Measurements from ENCODE around the gene AOAH.

The AOAH gene

DNA sequence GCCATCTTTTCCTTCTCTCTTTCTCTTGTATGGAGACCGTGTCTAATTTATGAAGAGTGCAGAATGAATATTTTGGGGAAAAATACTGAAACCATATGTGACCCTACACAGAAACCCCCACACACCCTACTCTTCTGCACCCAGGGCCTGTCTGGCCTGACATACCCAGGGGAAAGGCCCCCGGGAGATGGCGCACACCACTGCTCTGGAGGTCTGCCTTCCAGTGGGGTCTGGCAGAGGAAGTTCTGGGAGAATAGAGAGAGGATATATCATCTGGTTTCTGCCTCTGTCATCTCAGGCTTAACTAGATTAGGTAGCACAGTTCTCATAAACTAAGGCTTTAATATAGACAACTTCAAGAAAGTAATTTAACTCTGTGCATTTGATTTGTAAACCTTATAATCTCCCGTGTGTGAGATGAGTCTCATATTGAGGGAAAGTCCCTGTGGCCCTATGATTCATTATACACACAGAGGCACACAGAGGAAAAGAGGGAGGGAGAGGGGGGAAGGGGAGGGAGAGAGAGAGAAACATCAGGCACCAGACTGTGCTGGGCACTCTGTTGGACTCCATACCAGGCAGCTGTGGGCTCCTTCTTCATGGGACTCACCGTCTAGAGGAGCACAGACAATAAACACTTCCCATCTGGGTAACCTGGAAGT lies 123.3 kb downstream of the AOAH start:
- no peaks in the 10 kb centered on the region for H3K79me2 ChIP-seq (ENCODE audit: control insufficient read depth, low read length)

DNA sequence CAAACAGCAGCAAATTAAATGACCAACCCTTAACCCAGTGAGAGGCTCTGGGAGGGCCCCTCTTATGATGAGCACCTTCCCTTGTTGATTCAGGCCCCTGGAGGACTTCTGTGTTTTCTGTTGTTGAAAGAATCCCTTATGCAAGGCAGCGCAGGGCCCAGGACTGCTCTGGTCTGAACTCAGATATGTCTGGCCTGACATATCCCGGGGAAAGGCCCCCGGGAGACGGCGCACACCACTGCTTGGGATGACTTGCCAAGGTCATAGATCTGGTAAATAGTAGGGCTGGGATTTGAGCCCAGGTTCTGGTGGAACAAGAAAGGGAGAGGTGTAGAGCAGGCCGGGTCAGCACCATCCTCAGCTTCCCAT lies 124.0 kb downstream of the AOAH start:
- Histone ChIP-seq H3F3A (ENCODE audit: control insufficient read depth, insufficient read depth) (no peaks in the 10 kb centered on the region), H3K9me3 (ENCODE audit: control insufficient read depth, insufficient read depth, low read length) (no peaks in the 10 kb centered on the region), H3K36me3 (ENCODE audit: control insufficient read depth, low read length) (no peaks in the 10 kb centered on the region), H3K4me3 (ENCODE audit: low read length) (no peak overlapping the region), H3K4me1 (ENCODE audit: control insufficient read depth, low read length) (no peaks in the 10 kb centered on the region), H3K9me2 (replicated peaks; ENCODE audit: control insufficient read depth, low read length) (no peaks in the 10 kb centered on the region), H3K27ac (ENCODE audit: low read depth, low read length) (no peak overlapping the region), H3K27me3 (ENCODE audit: control insufficient read depth, low read length) (no peaks in the 10 kb centered on the region; the same call in 1 of the 2 replicates), H3K4me2 (ENCODE audit: low read length) (no peak overlapping the region), H3K79me2 (ENCODE audit: control insufficient read depth, low read length) (no peaks in the 10 kb centered on the region), H4K20me1 (ENCODE audit: control insufficient read depth, insufficient read depth, low read depth, low read length) (no peaks in the 10 kb centered on the region)
- no peak for TF ChIP-seq EZH2phosphoT487 (IDR thresholded peaks at IDR 0.05; ENCODE audit: borderline replicate concordance, low read length)
- TF ChIP-seq, protein P1, sequence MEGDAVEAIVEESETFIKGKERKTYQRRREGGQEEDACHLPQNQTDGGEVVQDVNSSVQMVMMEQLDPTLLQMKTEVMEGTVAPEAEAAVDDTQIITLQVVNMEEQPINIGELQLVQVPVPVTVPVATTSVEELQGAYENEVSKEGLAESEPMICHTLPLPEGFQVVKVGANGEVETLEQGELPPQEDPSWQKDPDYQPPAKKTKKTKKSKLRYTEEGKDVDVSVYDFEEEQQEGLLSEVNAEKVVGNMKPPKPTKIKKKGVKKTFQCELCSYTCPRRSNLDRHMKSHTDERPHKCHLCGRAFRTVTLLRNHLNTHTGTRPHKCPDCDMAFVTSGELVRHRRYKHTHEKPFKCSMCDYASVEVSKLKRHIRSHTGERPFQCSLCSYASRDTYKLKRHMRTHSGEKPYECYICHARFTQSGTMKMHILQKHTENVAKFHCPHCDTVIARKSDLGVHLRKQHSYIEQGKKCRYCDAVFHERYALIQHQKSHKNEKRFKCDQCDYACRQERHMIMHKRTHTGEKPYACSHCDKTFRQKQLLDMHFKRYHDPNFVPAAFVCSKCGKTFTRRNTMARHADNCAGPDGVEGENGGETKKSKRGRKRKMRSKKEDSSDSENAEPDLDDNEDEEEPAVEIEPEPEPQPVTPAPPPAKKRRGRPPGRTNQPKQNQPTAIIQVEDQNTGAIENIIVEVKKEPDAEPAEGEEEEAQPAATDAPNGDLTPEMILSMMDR (IDR thresholded peaks at IDR 0.05; ENCODE audit: low read depth, low read length, poor library complexity, severe bottlenecking) = no peak

More for the DNA sequence above, 123.3 kb downstream of the AOAH start:
- H3K4me3 ChIP-seq (ENCODE audit: low read length) = no peak overlapping the region
- H3K9me2 ChIP-seq (replicated peaks; ENCODE audit: control insufficient read depth, low read length) = no peaks in the 10 kb centered on the region
- H4K20me1 ChIP-seq (ENCODE audit: control insufficient read depth, insufficient read depth, low read depth, low read length) = no peaks in the 10 kb centered on the region
- H3K36me3 ChIP-seq (ENCODE audit: control insufficient read depth, low read length) = no peaks in the 10 kb centered on the region
- TF ChIP-seq, protein P1 (IDR thresholded peaks at IDR 0.05; ENCODE audit: low read depth, low read length, poor library complexity, severe bottlenecking) = no peak
- TF ChIP-seq EZH2phosphoT487 (IDR thresholded peaks at IDR 0.05; ENCODE audit: borderline replicate concordance, low read length) = no peak
- H3F3A ChIP-seq (ENCODE audit: control insufficient read depth, insufficient read depth) = no peaks in the 10 kb centered on the region
- H3K4me1 ChIP-seq (ENCODE audit: control insufficient read depth, low read length) = no peaks in the 10 kb centered on the region
- no peak overlapping the region for H3K27ac ChIP-seq (ENCODE audit: low read depth, low read length)
- no peak overlapping the region for H3K4me2 ChIP-seq (ENCODE audit: low read length)
- peaks cover 2% of the 10 kb centered on the region; the same call in 1 of the 2 replicates for H3K27me3 ChIP-seq (ENCODE audit: control insufficient read depth, low read length)
- no peaks in the 10 kb centered on the region for H3K9me3 ChIP-seq (ENCODE audit: control insufficient read depth, insufficient read depth, low read length)

DNA sequence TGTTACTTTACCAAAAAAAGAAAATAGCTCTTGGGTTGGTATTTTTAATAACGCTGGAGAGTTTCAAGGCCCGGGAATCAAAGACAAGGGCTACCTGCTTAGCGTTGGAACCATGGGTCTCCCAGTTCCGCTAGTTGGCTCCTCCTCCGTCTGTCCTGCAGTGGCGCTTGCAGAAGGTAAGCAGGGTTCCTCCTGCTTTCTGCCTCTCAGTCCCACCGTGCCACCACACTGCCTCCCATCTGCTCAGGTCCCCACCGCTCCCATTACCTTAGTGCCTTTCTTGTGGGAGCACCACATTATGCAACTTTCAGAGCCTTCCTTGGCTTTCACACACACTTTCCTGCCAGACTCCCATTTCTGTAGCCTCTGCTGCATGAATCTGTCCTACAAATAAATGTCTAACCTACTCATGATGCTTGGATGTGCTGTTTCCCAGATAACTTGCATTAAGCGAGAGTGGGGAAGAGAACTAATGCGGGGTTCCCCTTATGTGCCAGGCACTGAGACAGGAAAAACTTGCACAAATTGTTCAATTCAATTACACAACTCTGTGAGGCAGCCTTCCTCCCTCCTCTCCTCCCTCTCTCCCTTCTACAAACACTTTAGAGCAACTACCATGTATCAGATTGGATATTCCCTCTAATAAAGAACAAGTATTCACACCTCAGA lies 124.5 kb downstream of the AOAH start:
- no peaks in the 10 kb centered on the region; the same call in 1 of the 2 replicates for H3K27me3 ChIP-seq (ENCODE audit: control insufficient read depth, low read length)
- H3K36me3 ChIP-seq (ENCODE audit: control insufficient read depth, low read length) = no peaks in the 10 kb centered on the region
- no peak for TF ChIP-seq EZH2phosphoT487 (IDR thresholded peaks at IDR 0.05; ENCODE audit: borderline replicate concordance, low read length)
- TF ChIP-seq, protein P1 (IDR thresholded peaks at IDR 0.05; ENCODE audit: low read depth, low read length, poor library complexity, severe bottlenecking) = no peak
- no peaks in the 10 kb centered on the region for H3K9me3 ChIP-seq (ENCODE audit: control insufficient read depth, insufficient read depth, low read length)
- H4K20me1 ChIP-seq (ENCODE audit: control insufficient read depth, insufficient read depth, low read depth, low read length) = no peaks in the 10 kb centered on the region
- H3F3A ChIP-seq (ENCODE audit: control insufficient read depth, insufficient read depth) = no peaks in the 10 kb centered on the region
- no peak overlapping the region for H3K4me3 ChIP-seq (ENCODE audit: low read length)
- no peaks in the 10 kb centered on the region for H3K9me2 ChIP-seq (replicated peaks; ENCODE audit: control insufficient read depth, low read length)
- no peaks in the 10 kb centered on the region for H3K4me1 ChIP-seq (ENCODE audit: control insufficient read depth, low read length)
- no peak overlapping the region for H3K27ac ChIP-seq (ENCODE audit: low read depth, low read length)
- no peaks in the 10 kb centered on the region for H3K79me2 ChIP-seq (ENCODE audit: control insufficient read depth, low read length)
- H3K4me2 ChIP-seq (ENCODE audit: low read length) = no peak overlapping the region

All from DOHH2 (cell line).